Sigmoid colon (tissue), 7 donors: Measurements from ENCODE around the gene AATF. TPM values are rescaled to one million over a fixed set of nuclear protein-coding genes. Genes with fewer than 3 reads are reported as not detected.

Source experiments
- DNase-seq: peaks from one replicate; pipeline ENCODE4 v3.0.0-alpha.2; 2019
- H3K27ac ChIP-seq, 4 donors: fragments of 200-600 bp; sonication (generic); one replicate each; pipeline ENCODE4 v1.5.1; 2016 to 2019; ENCODE audit warnings: mild to moderate bottlenecking in 1 of 4
- H3K27me3 ChIP-seq, 3 donors: fragments of 200-600 bp; sonication (generic); one replicate each; pipeline ENCODE4 v1.5.1; 2019; ENCODE audit warnings: mild to moderate bottlenecking in 1 of 3
- H3K36me3 ChIP-seq, 4 donors: fragments of 200-600 bp; sonication (generic); one replicate each; pipeline ENCODE4 v1.5.1; 2016 to 2019
- H3K4me1 ChIP-seq, 4 donors: fragments of 200-600 bp; sonication (generic); one replicate each; pipeline ENCODE4 v1.5.1; 2017 to 2019
- H3K4me3 ChIP-seq, 4 donors: fragments of 200-600 bp; sonication (generic); one replicate each; pipeline ENCODE4 v1.5.1; 2017 to 2019; ENCODE audit warnings: mild to moderate bottlenecking in 2 of 4, moderate library complexity in 1 of 4
- H3K9me3 ChIP-seq, 4 donors: fragments of 200-600 bp in 3 of 4; sonication (generic) in 3 of 4; one replicate each; pipeline versions ENCODE4 v1.5.1 to v1.6.1; 2013 to 2019
- EP300 ChIP-seq, 4 donors: sonication (generic); formaldehyde crosslinking; IDR thresholded peaks; one replicate each; pipeline ENCODE4 v1.6.1; 2017; ENCODE audit warnings: antibody characterized with exemption in 4 of 4
- POLR2A ChIP-seq, 2 donors: fragments of 450-650 bp; IDR thresholded peaks; one replicate each; pipeline ENCODE4 v1.6.1; 2016; ENCODE audit warnings: antibody characterized with exemption in 2 of 2, mild to moderate bottlenecking in 2 of 2, moderate library complexity in 2 of 2
- POLR2AphosphoS5 ChIP-seq, 4 donors: sonication (generic); formaldehyde crosslinking; IDR thresholded peaks; one replicate each; pipeline ENCODE4 v1.6.1; 2017; ENCODE audit warnings: antibody characterized with exemption in 4 of 4
- WGBS, 2 donors: extraction: QIAGEN DNeasy Blood & Tissue Kit; methylation state at CpG; one replicate each; pipeline ENCODE4 v1.1.7; 2013; 5-methylcytosine and 5-hydroxymethylcytosine counted together
- intact Hi-C: fragments of 100-400 bp; cut with DNase I; formaldehyde crosslinking; loops from one replicate; pipeline ENCODE4 v1.15.1; 2023
- polyA plus RNA-seq, 3 donors: library from polyadenylated mRNA; stranded (reverse); fragments of 200-250 nt; gene quantifications; one replicate each; pipeline ENCODE4 v1.2.3, GENCODE V29; 2013
- total RNA-seq, 4 donors: library from RNA; depleted of rRNA; stranded (reverse); fragments of >200 nt; gene quantifications; one replicate each; pipeline ENCODE4 v1.1.0, GENCODE V29; 2016
- TF ChIP-seq, protein P1 (sequence below), 4 experiments: fragments of 450-650 bp in 3 of 4; fragments of 200-600 bp in 1 of 4; IDR thresholded peaks; one replicate each; pipeline ENCODE4 v1.5.1; 2016 to 2019; ENCODE audit warnings: antibody characterized with exemption in 4 of 4, mild to moderate bottlenecking in 3 of 4, moderate library complexity in 2 of 4
- donor health status: healthy with polysubstance abuse.
- donor health status: Bipolar disorder and iron deficiency.
- donor health status: healthy.

The AATF gene
- total and polyA plus RNA-seq, 7 donors: 27.6 to 38.3 (median 33.2) TPM

DNA sequence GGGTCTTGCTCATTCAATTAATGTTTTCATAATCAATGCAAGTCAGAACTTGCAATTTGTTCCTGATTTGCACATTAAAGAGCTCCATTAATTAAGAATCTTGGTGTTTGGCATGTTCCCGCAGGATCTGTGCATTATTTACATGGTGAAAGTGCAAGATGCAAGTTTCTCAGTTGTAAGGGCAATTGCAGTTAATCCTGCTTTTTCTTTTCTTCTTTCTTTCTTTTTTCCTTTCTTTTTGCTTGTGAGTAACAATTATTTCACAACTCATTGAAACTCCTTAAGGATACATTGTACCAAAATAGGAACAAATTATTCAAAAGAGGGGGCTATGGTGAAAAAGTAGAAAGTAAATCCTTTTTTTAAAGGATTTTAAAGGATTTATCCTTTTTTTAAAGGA is 24.2 kb downstream of the AATF start:
- intact Hi-C loops: no loop called here
- TF ChIP-seq, protein P1, sequence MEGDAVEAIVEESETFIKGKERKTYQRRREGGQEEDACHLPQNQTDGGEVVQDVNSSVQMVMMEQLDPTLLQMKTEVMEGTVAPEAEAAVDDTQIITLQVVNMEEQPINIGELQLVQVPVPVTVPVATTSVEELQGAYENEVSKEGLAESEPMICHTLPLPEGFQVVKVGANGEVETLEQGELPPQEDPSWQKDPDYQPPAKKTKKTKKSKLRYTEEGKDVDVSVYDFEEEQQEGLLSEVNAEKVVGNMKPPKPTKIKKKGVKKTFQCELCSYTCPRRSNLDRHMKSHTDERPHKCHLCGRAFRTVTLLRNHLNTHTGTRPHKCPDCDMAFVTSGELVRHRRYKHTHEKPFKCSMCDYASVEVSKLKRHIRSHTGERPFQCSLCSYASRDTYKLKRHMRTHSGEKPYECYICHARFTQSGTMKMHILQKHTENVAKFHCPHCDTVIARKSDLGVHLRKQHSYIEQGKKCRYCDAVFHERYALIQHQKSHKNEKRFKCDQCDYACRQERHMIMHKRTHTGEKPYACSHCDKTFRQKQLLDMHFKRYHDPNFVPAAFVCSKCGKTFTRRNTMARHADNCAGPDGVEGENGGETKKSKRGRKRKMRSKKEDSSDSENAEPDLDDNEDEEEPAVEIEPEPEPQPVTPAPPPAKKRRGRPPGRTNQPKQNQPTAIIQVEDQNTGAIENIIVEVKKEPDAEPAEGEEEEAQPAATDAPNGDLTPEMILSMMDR (IDR thresholded peaks at IDR 0.05): no peak
- TF ChIP-seq EP300 (IDR thresholded peaks at IDR 0.05) (no peak), POLR2AphosphoS5 (IDR thresholded peaks at IDR 0.05) (no peak), POLR2A (IDR thresholded peaks at IDR 0.05) (no peak)

DNA sequence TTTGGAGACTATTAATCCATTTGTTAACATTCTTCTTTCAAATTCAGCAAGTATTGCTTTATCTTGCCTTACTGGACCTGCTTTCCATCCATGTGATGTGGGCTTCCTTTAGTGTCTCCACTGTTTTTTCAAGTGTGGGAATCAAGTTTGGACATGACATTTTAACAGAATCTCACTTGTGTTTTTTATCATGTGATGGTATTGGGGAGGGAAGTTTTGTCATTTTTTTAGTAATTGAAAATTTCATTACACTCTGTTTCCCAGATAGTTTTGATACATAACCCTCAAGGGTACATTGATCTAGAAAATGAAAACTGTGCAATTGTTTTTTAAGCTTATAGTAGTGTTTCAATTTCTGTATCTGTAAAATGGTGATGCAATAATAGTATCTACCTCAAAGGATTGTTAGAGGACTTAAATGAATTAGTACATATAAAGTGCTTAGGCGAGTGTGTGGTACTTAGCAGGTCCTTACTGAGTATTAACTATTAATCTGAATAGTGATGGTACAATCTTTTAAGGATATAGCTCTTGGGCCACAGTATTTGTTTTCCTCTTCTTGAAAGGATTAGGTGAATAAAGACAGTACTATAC is 27.3 kb downstream of the AATF start:
- Histone ChIP-seq H3K27ac (no peak overlapping the region), H3K4me3 (no peak overlapping the region), H3K9me3 (no peaks in the 10 kb centered on the region), H3K36me3 (peaks cover 0 to 4% (median 0%) of the 10 kb centered on the region in 4 donors), H3K4me1 (peaks cover 0 to 21% (median 7%) of the 10 kb centered on the region in 4 donors), H3K27me3 (no peaks in the 10 kb centered on the region)
- no peak for TF ChIP-seq POLR2A (IDR thresholded peaks at IDR 0.05)
- no peak for TF ChIP-seq EP300 (IDR thresholded peaks at IDR 0.05)
- TF ChIP-seq, protein P1 (IDR thresholded peaks at IDR 0.05): no peak
- TF ChIP-seq POLR2AphosphoS5 (IDR thresholded peaks at IDR 0.05): no peak
- 95 to 97% methylated on average over 1 of the region's 1 CpG for WGBS, 2 donors
- intact Hi-C loops: no loop called here
- no peak for DNase-seq

More for the DNA sequence above, 24.2 kb downstream of the AATF start:
- Histone ChIP-seq H3K9me3 (no peaks in the 10 kb centered on the region), H3K27me3 (no peaks in the 10 kb centered on the region), H3K36me3 (peaks cover 0 to 14% (median 3%) of the 10 kb centered on the region in 4 donors), H3K4me3 (no peak overlapping the region), H3K4me1 (peaks cover 0 to 12% (median 0%) of the 10 kb centered on the region in 4 donors), H3K27ac (no peak overlapping the region)
- DNase-seq: no peak
- WGBS, 2 donors: 93% methylated on average over 1 of the region's 1 CpG

DNA sequence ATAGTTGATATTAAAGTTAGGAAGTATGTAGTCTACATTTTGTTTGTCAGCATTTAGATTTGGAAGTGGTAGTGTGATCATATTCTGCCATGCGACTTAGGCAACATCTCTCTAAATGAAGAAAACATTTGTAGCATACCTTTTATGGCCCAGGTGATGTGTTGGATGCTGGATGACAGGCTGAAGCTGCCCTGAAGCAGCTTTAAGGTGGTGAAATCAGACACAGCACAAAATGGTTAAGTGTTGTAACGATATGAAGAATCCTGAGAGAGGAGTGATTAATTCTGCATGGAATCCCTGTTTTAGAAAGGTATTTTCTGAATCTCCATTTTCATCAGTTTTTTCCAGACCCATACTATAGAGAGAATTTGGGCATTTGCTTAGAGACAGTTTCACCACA is 28.3 kb downstream of the AATF start:
- Histone ChIP-seq H3K27ac (no peak overlapping the region), H3K36me3 (no peaks in the 10 kb centered on the region), H3K4me1 (peaks cover 0 to 18% (median 7%) of the 10 kb centered on the region in 4 donors), H3K27me3 (no peaks in the 10 kb centered on the region), H3K9me3 (no peaks in the 10 kb centered on the region), H3K4me3 (no peak overlapping the region)
- TF ChIP-seq POLR2AphosphoS5 (IDR thresholded peaks at IDR 0.05) (no peak), POLR2A (IDR thresholded peaks at IDR 0.05) (no peak), EP300 (IDR thresholded peaks at IDR 0.05) (no peak)
- TF ChIP-seq, protein P1 (IDR thresholded peaks at IDR 0.05): no peak
- intact Hi-C loops: no loop called here
- WGBS, 2 donors: 96% methylated on average over 2 of the region's 2 CpGs
- DNase-seq: no peak

DNA sequence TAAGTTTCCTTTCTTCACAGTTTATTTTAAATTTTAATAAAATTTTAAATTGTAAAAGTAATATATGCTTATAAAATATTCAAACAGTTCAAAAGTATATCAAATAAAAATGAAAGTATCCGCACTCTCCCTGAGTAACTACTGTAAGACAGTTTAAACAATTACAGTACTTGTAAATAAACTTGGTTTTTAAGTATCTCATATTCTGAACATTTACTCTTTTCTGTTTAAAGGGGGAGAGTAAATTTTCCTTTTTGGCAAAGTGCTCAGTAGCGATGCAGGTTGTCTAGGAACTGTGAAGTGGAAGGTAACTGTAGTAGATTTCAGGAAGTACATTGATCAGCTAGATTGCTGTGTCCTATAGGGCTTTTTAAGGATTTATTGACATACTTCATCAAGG is 28.8 kb downstream of the AATF start:
- WGBS, 2 donors: 91 to 95% methylated on average over 2 of the region's 2 CpGs

More for the DNA sequence above, 28.8 kb downstream of the AATF start:
- TF ChIP-seq POLR2A (IDR thresholded peaks at IDR 0.05) (no peak), EP300 (IDR thresholded peaks at IDR 0.05) (no peak)
- TF ChIP-seq, protein P1 (IDR thresholded peaks at IDR 0.05): no peak
- no peak overlapping the region for H3K27ac ChIP-seq
- DNase-seq: no peak
- H3K9me3 ChIP-seq: no peaks in the 10 kb centered on the region
- H3K27me3 ChIP-seq: no peaks in the 10 kb centered on the region
- no peak overlapping the region for H3K4me3 ChIP-seq
- H3K36me3 ChIP-seq: peaks cover 0 to 3% (median 0%) of the 10 kb centered on the region in 4 donors
- intact Hi-C loops: no loop called here
- H3K4me1 ChIP-seq: peaks cover 0 to 13% (median 7%) of the 10 kb centered on the region in 4 donors
